HG02759 (cell line): Measurements from ENCODE around the gene CD8B2.
"Not testable (repeated sequence)": the region's sequence is repeated elsewhere in the genome, so short reads cannot be mapped to it uniquely, and the experiment has no call there.

Experiments
- ATAC-seq: cut with Tn5 transposase; IDR thresholded peaks from one replicate; pipeline ENCODE4 v1.9.1; 2021; ENCODE audit warnings: mild to moderate bottlenecking, moderate library complexity; ENCODE audit not compliant: unreplicated experiment

Gene CD8B2

GRCh38 chr2:106547164-106547903 lies 60.2 kb downstream of the CD8B2 start:
- ATAC-seq = no peak

- no peak for ATAC-seq
Measured at GRCh38 chr2:106551417-106552130, 64.4 kb downstream of the CD8B2 start.

- no peak for ATAC-seq
Measured at GRCh38 chr2:106552921-106553320, 65.8 kb downstream of the CD8B2 start.

GRCh38 chr2:106553321-106553720 lies 66.2 kb downstream of the CD8B2 start:
- no peak for ATAC-seq

- no peak for ATAC-seq
Measured at GRCh38 chr2:106554411-106554810, 67.2 kb downstream of the CD8B2 start.

GRCh38 chr2:106555053-106555452 lies 67.9 kb downstream of the CD8B2 start:
- no peak for ATAC-seq

GRCh38 chr2:106559786-106560185 lies 72.6 kb downstream of the CD8B2 start:
- ATAC-seq = not testable (repeated sequence)

GRCh38 chr2:106560773-106561172 lies 73.6 kb downstream of the CD8B2 start:
- no peak for ATAC-seq

- ATAC-seq = no peak
Measured at GRCh38 chr2:106561356-106561755, 74.2 kb downstream of the CD8B2 start.

GRCh38 chr2:106561803-106562202 lies 74.6 kb downstream of the CD8B2 start:
- ATAC-seq = no peak

GRCh38 chr2:106562268-106563186 lies 75.4 kb downstream of the CD8B2 start:
- no peak for ATAC-seq

GRCh38 chr2:106563195-106563594 lies 76.0 kb downstream of the CD8B2 start:
- no peak for ATAC-seq

GRCh38 chr2:106565599-106565998 lies 78.4 kb downstream of the CD8B2 start:
- no peak for ATAC-seq

GRCh38 chr2:106566050-106566449 lies 78.9 kb downstream of the CD8B2 start:
- ATAC-seq = no peak

- ATAC-seq = not testable (repeated sequence)
Measured at GRCh38 chr2:106566484-106566883, 79.3 kb downstream of the CD8B2 start.

GRCh38 chr2:106570316-106570715 lies 83.2 kb downstream of the CD8B2 start:
- no peak for ATAC-seq
